GM19193 (cell line): Measurements from ENCODE around the gene SP110.

ENCODE experiments used
- POLR2A ChIP-seq: IDR thresholded peaks from 4 replicates; pipeline ENCODE4 v1.6.1; 2011; ENCODE audit not compliant: insufficient read depth, insufficient read length; ENCODE audit errors: extremely low read depth

Gene SP110

DNA sequence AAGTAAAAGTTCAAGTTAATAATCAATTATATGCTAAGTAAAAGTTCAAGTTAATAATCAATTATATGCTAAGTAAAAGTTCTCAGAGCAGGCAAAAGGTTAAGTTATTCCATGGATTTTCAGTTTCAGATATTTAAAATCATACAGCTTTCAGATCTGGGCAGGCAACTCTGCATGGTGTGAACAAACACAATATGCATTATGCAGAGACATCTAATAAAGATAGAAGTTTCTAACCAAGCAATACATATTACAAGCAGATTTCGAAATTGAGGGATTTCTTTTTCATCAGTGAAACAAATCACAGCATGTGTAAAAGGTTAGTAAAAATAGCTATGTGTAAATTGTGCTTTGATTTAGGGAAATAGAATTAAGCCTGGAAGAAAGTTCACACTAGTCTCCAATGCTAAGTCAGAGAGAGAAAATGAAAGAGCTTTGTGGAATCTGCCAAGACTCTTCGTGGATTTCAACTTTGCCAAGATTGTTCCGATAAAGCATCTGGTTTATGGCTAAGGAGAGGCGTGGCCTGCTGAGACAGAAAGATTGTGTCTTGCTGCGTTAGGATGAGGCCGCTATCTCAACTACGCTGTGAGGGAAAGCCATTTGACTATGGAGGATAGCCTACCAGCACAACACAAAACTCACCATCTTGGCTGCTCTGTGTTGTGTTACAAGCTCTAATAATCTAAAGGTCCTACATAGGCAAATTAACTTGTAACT lies 91.0 kb downstream of the SP110 start:
- TF ChIP-seq POLR2A: no peak

DNA sequence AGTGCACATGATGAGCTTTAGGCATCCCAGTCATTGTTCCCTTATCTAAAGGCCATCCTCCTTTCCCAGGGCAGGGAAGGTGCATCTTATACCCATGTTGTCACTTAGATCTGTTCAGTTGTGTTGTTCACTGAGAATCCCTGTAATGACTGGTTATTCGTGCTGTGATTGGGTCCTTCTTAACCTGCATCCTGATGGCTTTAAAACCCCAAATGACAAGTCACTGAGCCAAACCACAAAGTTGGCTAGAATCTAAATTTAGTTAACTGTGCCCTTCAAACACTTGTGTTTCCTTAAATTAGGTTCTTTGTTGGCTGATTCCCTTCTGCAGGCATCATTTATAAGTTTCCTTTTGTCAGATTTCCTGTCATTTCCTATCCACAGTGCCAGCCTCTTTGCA lies 92.6 kb downstream of the SP110 start:
- TF ChIP-seq POLR2A: no peak

GRCh38 chr2:230124757-230125431 lies 94.9 kb downstream of the SP110 start:
- no peak for TF ChIP-seq POLR2A

DNA sequence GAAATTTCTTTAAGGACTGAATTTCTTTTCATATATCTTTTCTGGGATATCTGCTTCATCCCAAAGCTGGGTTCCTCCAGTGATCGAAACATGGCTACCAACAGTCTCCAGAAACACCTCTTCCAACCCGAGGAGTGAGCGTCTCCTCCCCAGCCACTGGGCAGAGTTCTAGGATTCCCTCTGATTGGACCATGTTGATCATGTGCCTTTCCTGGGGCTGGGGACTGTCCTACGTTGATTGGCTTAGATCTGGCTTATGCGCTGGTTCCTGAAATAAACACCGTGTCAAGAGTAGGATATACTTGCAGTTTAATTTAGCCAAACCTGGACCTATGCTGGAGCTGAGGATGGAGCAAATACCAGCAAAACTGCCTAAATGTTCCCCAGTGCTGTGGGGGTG lies 95.5 kb downstream of the SP110 start:
- TF ChIP-seq POLR2A: no peak
